K562 (cell line): ENCODE results near the gene CDCA4. TPM values are rescaled to one million over a fixed set of nuclear protein-coding genes. Genes with fewer than 3 reads are reported as not detected.

Experiments
- ATAC-seq: fragments of 200-7000 bp; cut with Tn5 transposase; 3 replicates; pipeline ENCODE4 v1.9.1; 2020; ENCODE audit warnings: moderate library complexity
- BruUV-seq: library from RNA; stranded (reverse); fragments of 400-500 nt; replicated peaks from 2 replicates; lab custom pipeline; 2021; lab: Mats Ljungman, UMichigan
- CTCF ChIA-PET: fragments of 300-600 bp; formaldehyde crosslinking; extraction: SDS; loops from one replicate; lab custom pipeline; 2021; ENCODE audit warnings: low intra/inter-chr PET ratio; lab: Yijun Ruan, JAX
- POLR2A ChIA-PET: fragments of 300-600, 350-650 bp; sonication (Branson Sonifier 250); formaldehyde crosslinking; extraction: SDS; loops from one replicate; lab custom pipeline; 2021; ENCODE audit warnings: antibody characterized with exemption, inconsistent platforms; lab: Yijun Ruan, JAX
- DNase-seq, 4 experiments: peaks; one replicate each; pipeline versions ENCODE4 v3.0.0 to v3.0.0-alpha.2; 2011 to 2018; ENCODE audit warnings: low spot score in 3 of 4, mixed read lengths in 3 of 4; ENCODE audit errors: extremely low read depth in 1 of 4
- FAIRE-seq: peaks from 2 replicates; lab custom pipeline; 2011; peaks lifted over from hg19 to GRCh38; lab: Jason Lieb, UNC
- H2AFZ ChIP-seq: 2 replicates; pipeline ENCODE4 v1.6.0; 2011; ENCODE audit warnings: low read depth, low read length, control low read depth, inconsistent platforms
- H3K27ac ChIP-seq: fragments of 200-600 bp; 3 replicates; pipeline ENCODE4 v1.8.0; 2011; ENCODE audit warnings: low read depth, mild to moderate bottlenecking, control low read depth, inconsistent platforms, low read length, moderate library complexity, mixed read lengths; ENCODE audit errors: extremely low read depth
- H3K27me3 ChIP-seq, 2 experiments: fragments of 300-600 bp in 1 of 2; 2 replicates in 1 of 2; 3 replicates in 1 of 2; pipeline versions ENCODE4 v1.6.0 to v1.8.0; 2011; ENCODE audit warnings: inconsistent platforms in 2 of 2, low read length in 2 of 2, mild to moderate bottlenecking in 1 of 2, mixed read lengths in 1 of 2, moderate library complexity in 1 of 2; ENCODE audit not compliant: control insufficient read depth in 2 of 2, insufficient read depth in 2 of 2
- H3K36me3 ChIP-seq: fragments of 300-600 bp; 3 replicates; pipeline ENCODE4 v1.8.0; 2011; ENCODE audit warnings: mild to moderate bottlenecking, low read length, inconsistent platforms; ENCODE audit not compliant: control insufficient read depth, insufficient read depth
- H3K4me1 ChIP-seq, 2 experiments: fragments of 200-600 bp in 1 of 2; replicated peaks in 1 of 2; 2 replicates in 1 of 2; 3 replicates in 1 of 2; pipeline versions ENCODE4 v1.5.1 to v1.8.0; 2011; ENCODE audit warnings: inconsistent platforms in 2 of 2, low read length in 2 of 2, mild to moderate bottlenecking in 1 of 2, mixed read lengths in 1 of 2, moderate library complexity in 1 of 2; ENCODE audit not compliant: control insufficient read depth in 2 of 2, insufficient read depth in 2 of 2
- H3K4me2 ChIP-seq: 2 replicates; pipeline ENCODE4 v1.6.1; 2011; ENCODE audit warnings: low read length, control low read depth, inconsistent platforms, mixed read lengths; ENCODE audit not compliant: insufficient read depth
- H3K4me3 ChIP-seq: fragments of 200-600 bp; sonication (generic), shearing (Covaris generic); 2 replicates; pipeline ENCODE4 v1.5.1; 2016; ENCODE audit warnings: control low read depth, inconsistent platforms
- H3K79me2 ChIP-seq: fragments of 200-600 bp; 3 replicates; pipeline ENCODE4 v1.8.0; 2011; ENCODE audit warnings: low read length, inconsistent platforms; ENCODE audit not compliant: control insufficient read depth, insufficient read depth
- H3K9ac ChIP-seq, 2 experiments: 2 replicates each; pipeline versions ENCODE4 v1.6.0 to v1.6.1; 2011; ENCODE audit warnings: low read depth in 2 of 2, low read length in 2 of 2, control low read depth in 1 of 2, inconsistent platforms in 1 of 2, mild to moderate bottlenecking in 1 of 2, mixed read lengths in 1 of 2; ENCODE audit not compliant: insufficient read depth in 1 of 2
- H3K9me1 ChIP-seq: one replicate; pipeline ENCODE4 v1.6.0; 2011; ENCODE audit warnings: inconsistent platforms, mild to moderate bottlenecking, low read length, moderate library complexity; ENCODE audit not compliant: control insufficient read depth, insufficient read depth
- H3K9me3 ChIP-seq: replicated peaks from 2 replicates; pipeline ENCODE4 v1.5.1; 2011; ENCODE audit warnings: low read depth, low read length, inconsistent platforms; ENCODE audit not compliant: control insufficient read depth, insufficient read depth
- H4K20me1 ChIP-seq: replicated peaks from 2 replicates; pipeline ENCODE4 v1.6.1; 2011; ENCODE audit warnings: low read length, inconsistent platforms, mixed read lengths; ENCODE audit not compliant: control insufficient read depth, insufficient read depth
- CEBPG ChIP-seq, 3 experiments: fragments of 200-800 bp in 1 of 3; sonication (Bioruptor generic) in 1 of 3; sonication (generic) in 1 of 3; formaldehyde crosslinking in 1 of 3; IDR thresholded peaks in 2 of 3; conservative IDR thresholded peaks in 1 of 3; 2 replicates each; pipeline versions ENCODE4 v1.6.1 to v1.8.0; 2016 to 2022; ENCODE audit warnings: missing compliant biosample characterization in 2 of 3, missing genetic modification characterization in 2 of 3, mild to moderate bottlenecking in 1 of 3, missing genetic modification reagents in 1 of 3
- EGR1 ChIP-seq: fragments of 450-650 bp; conservative IDR thresholded peaks from 2 replicates; pipeline ENCODE4 v1.6.1; 2017; ENCODE audit warnings: mild to moderate bottlenecking
- EHMT2 ChIP-seq: fragments of 450-650 bp; IDR thresholded peaks from 2 replicates; pipeline ENCODE4 v1.6.1; 2018; ENCODE audit warnings: antibody characterized with exemption
- HDAC1 ChIP-seq, 2 experiments: fragments of 450-650 bp; IDR thresholded peaks; 2 replicates each; pipeline ENCODE4 v1.6.1; 2016 to 2017; ENCODE audit warnings: inconsistent platforms in 1 of 2, mild to moderate bottlenecking in 1 of 2, moderate library complexity in 1 of 2
- KHSRP ChIP-seq: fragments of 450-650 bp; IDR thresholded peaks from 2 replicates; pipeline ENCODE4 v1.6.1; 2017
- PHB ChIP-seq: fragments of 250-450 bp; sonication (Bioruptor Pico); IDR thresholded peaks from 2 replicates; pipeline ENCODE4 v1.5.0; 2021
- SMC3 ChIP-seq: conservative IDR thresholded peaks from 2 replicates; pipeline ENCODE4 v1.6.1; 2011; ENCODE audit warnings: low read depth, low read length, improper control_type of control experiment; ENCODE audit not compliant: insufficient read depth
- ZNF133 ChIP-seq: fragments of 250-450 bp; sonication (Bioruptor Pico); IDR thresholded peaks from 2 replicates; pipeline ENCODE4 v1.4.0; 2020; ENCODE audit warnings: mild to moderate bottlenecking
- ZNF134 ChIP-seq: fragments of 250-450 bp; sonication (Bioruptor Pico); conservative IDR thresholded peaks from 2 replicates; pipeline ENCODE4 v1.4.0; 2020
- ZNF318 ChIP-seq, 2 experiments: fragments of 450-650 bp; IDR thresholded peaks; 2 replicates each; pipeline ENCODE4 v1.6.1; 2016; ENCODE audit warnings: mild to moderate bottlenecking in 2 of 2, borderline replicate concordance in 1 of 2, low read depth in 1 of 2, moderate library complexity in 1 of 2
- ZNF764 ChIP-seq: fragments of 250-450 bp; sonication (Bioruptor Pico); IDR thresholded peaks from 2 replicates; pipeline ENCODE4 v1.4.0; 2020; ENCODE audit warnings: low read depth, mild to moderate bottlenecking, moderate library complexity
- ZNF780A ChIP-seq: fragments of 250-450 bp; sonication (Bioruptor Pico); IDR thresholded peaks from 2 replicates; pipeline ENCODE4 v1.5.0; 2021; ENCODE audit warnings: mild to moderate bottlenecking
- WGBS: fragments of 100-300 bp; shearing (Covaris generic); methylation state at CpG from one replicate; pipeline ENCODE4 v1.1.6; 2016; ENCODE audit warnings: low coverage, mixed read lengths; ENCODE audit not compliant: insufficient coverage; ENCODE audit errors: missing lambda C conversion rate; 5-methylcytosine and 5-hydroxymethylcytosine counted together
- in situ Hi-C: fragments of 300-500 bp; cut with MboI; formaldehyde crosslinking; loops from 4 replicates; pipeline ENCODE4 v1.15.0; 2018; ENCODE audit warnings: inconsistent platforms, mixed read lengths
- intact Hi-C: fragments of 100-400 bp; cut with micrococcal nuclease; formaldehyde crosslinking; loops from 2 replicates; pipeline ENCODE4 v1.14.2; 2022
- polyA plus RNA-seq, 8 experiments: library from polyadenylated mRNA; depleted of rRNA in 4 of 8; stranded (reverse) in 5 of 8; unstranded in 3 of 8; fragments of >200 nt; fragmentation: Nextera tagmentation in 2 of 8; fragmentation: Illumina TruSeq in 1 of 8; extraction: Ambion mirVana in 2 of 8; extraction: Trizol in 1 of 8; gene quantifications; 2 replicates each; pipeline versions ENCODE4 v1.2.1 to v1.2.3, GENCODE V29; 2011 to 2014; ENCODE audit warnings: inconsistent platforms in 1 of 8, missing spikeins in 1 of 8
- total RNA-seq, 7 experiments: library from RNA; depleted of rRNA in 6 of 7; stranded (reverse); fragments of >200 nt in 6 of 7; fragmentation: Illumina TruSeq in 2 of 7; extraction: Trizol in 2 of 7; gene quantifications; 2 replicates each; pipeline versions ENCODE4 v1.2.1 to v1.2.3, GENCODE V29; 2011 to 2021; ENCODE audit warnings: low replicate concordance in 1 of 7

Gene CDCA4
- total and polyA plus RNA-seq, 9 of the 15 experiments (the other 6 are each of a cell fraction or from before 2014, with no cell fraction given) = 6.6 to 44.2 (median 23.0) TPM

- H3K4me3 ChIP-seq = no peak overlapping the region
- ChIA-PET CTCF (no interaction called here), POLR2A (interaction anchor here (0.8 kb wide), 1 partner anchor 11 kb away, joined by 3 read pairs; no protein-coding TSS in a partner anchor)
- H3K9me3 ChIP-seq = no peaks in the 10 kb centered on the region
- no peaks in the 10 kb centered on the region for H3K27me3 ChIP-seq
- H4K20me1 ChIP-seq = 0 out of 2 replicates have a peak, but pooled peaks cover 5% of the 10 kb centered on the region
- no peak overlapping the region for H2AFZ ChIP-seq
- ATAC-seq = no peak
- no peak for FAIRE-seq
- H3K79me2 ChIP-seq = peaks cover 32% of the 10 kb centered on the region
- peaks cover 6 to 18% of the 10 kb centered on the region in 2 experiments; a peak in 4 of 5 replicates for H3K4me1 ChIP-seq
- no TSS peak for BruUV-seq
- no peak overlapping the region for H3K9ac ChIP-seq
- in situ Hi-C loops (no loop called here), intact Hi-C loops (no loop called here)
- 42% methylated on average over 4 of the region's 4 CpGs for WGBS
- H3K9me1 ChIP-seq = no peaks in the 10 kb centered on the region
- no peak overlapping the region for H3K4me2 ChIP-seq
- H3K36me3 ChIP-seq = peaks cover 3% of the 10 kb centered on the region; the same call in 2 of the 3 replicates
- DNase-seq = no peak
- no peak overlapping the region for H3K27ac ChIP-seq
- TF ChIP-seq ZNF133 = no peak
- TF ChIP-seq SMC3 = no peak
- TF ChIP-seq EGR1 = no peak
- TF ChIP-seq ZNF780A (CRISPR knock-in tag) = no peak
- no peak for TF ChIP-seq KHSRP
- no peak for TF ChIP-seq ZNF134 (CRISPR knock-in tag)
- no peak for TF ChIP-seq CEBPG (CRISPR knock-in tag; IDR thresholded peaks at IDR 0.05)
- no peak for TF ChIP-seq CEBPG (tag; conservative IDR thresholded peaks at IDR 0.05 in 1 of 2, IDR thresholded peaks at IDR 0.05 in 1 of 2)
- no peak for TF ChIP-seq PHB (CRISPR knock-in tag)
- no peak for TF ChIP-seq ZNF318 (IDR thresholded peaks at IDR 0.05; ENCODE audit: borderline replicate concordance in 1 of 2, low read depth in 1 of 2)
- no peak for TF ChIP-seq ZNF764 (CRISPR knock-in tag)
- no peak for TF ChIP-seq EHMT2
- no peak for TF ChIP-seq HDAC1 (IDR thresholded peaks at IDR 0.05)
These were observed 3.1 kb upstream of the CDCA4 start for GRCh38 chr14:105023791-105024480.
